Activated CD8-positive, alpha-beta memory T cell treated with anti-CD3 and anti-CD28 coated beads, Interleukin-2, amount 50 U/mL, for 48 hours (primary cell): ENCODE data around the gene VPS13D.
A peak's percentile ranks its signal among the peaks of the same experiment; 100 is the strongest.
"Not testable (repeated sequence)": the region's sequence is repeated elsewhere in the genome, so short reads cannot be mapped to it uniquely, and the experiment has no call there.

Source experiments
- DNase-seq: peaks from one replicate; pipeline ENCODE4 v3.0.0-alpha.2; 2020

VPS13D gene

GRCh38 chr1:12456979-12457378, 227.1 kb downstream of the VPS13D start:
- no peak for DNase-seq

- no peak for DNase-seq
Measured at GRCh38 chr1:12457771-12458170, 227.9 kb downstream of the VPS13D start.

- DNase-seq, result no peak
Measured at GRCh38 chr1:12458571-12458970, 228.7 kb downstream of the VPS13D start.

- DNase-seq, result no peak
Measured at GRCh38 chr1:12460121-12460520, 230.3 kb downstream of the VPS13D start.

GRCh38 chr1:12460911-12461621, 231.2 kb downstream of the VPS13D start:
- no peak for DNase-seq

GRCh38 chr1:12461754-12462153, 231.9 kb downstream of the VPS13D start:
- DNase-seq, result no peak

DNA sequence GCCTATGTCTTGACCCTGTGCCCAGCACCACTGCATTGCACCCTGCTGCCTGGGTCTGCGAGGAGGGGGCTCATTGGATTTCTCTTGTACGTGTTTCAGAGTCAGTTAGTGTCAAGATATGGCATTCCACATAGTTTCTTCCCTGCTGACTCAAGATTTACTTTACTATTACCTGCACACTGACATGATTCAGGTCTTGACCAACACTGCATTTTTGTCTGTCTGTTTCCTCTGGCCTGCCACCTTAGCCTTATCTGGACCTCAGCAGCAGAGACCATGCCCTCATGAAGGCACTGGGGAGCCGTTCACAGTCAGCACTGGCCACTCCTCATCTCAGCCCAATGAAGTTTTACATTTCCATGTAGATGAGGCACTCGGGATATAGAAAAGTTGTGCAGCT, 232.8 kb downstream of the VPS13D start:
- no peak for DNase-seq

- DNase-seq, result no peak
Measured at GRCh38 chr1:12464045-12464461, 234.2 kb downstream of the VPS13D start.

DNA sequence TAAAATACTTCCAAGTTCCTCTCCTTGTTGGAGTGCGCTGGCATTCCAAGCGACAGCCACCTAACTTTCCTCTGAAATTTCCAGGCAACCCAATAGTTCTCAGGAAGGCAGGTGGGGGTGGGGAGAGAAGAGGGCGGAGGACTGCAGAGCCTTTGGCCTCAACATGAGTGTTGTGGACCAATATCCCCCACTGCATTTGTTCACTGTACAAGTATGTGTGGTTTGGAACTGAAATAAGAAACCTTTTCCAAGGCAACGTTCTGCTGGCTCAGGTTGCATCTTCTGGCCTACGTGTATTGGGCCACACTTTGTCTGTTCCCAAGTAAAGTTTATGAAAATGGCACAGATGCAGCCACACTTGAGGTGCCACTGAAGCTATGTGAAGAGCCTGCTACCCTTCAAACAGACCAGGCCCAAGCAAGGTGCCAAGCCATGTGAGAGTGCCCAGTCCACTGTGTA, 234.8 kb downstream of the VPS13D start:
- DNase-seq, result no peak

DNA sequence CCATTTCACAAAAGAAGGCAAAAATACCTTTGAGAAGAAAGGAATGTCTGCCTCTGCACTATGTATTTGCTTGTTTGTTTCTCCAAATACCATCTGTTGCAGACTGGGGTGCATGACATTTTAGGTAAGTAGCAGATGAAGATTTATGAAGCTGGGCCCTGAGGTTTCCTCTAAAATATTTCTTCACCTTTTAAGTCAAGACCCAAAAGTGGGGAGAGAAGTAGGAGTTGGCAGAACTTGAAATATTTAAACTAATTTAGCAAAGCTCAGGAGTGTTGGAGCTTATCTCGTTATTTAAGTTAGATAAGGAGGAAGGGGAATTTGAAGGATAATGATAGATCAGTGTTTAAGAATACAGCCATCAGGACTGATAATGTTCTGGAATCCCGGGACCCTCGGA, 235.3 kb downstream of the VPS13D start:
- no peak for DNase-seq

GRCh38 chr1:12466816-12467215, 237.0 kb downstream of the VPS13D start:
- DNase-seq, result no peak

GRCh38 chr1:12467570-12468286, 237.9 kb downstream of the VPS13D start:
- DNase-seq, result no peak

- no peak for DNase-seq
Measured at GRCh38 chr1:12468323-12468722, 238.5 kb downstream of the VPS13D start.

DNA sequence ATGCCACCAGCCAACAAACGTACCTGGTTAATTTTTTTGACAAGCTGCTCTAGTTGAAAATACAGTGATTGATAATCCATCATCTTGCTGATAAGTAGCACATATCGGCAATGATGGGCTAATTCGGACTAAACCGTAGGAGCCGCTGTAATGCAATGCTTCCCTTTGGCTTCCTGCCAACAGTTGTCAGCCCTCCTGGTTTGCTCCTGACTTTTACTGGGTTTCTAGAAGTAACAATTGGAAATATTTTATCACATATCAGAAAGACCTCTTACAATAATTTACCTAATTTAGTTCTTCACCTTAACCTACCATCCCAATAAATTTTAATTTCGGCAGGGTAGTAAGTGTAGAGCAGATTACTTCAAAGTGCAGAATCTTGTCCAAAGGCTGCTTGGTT, 239.7 kb downstream of the VPS13D start:
- DNase-seq, result no peak

- no peak for DNase-seq
Measured at GRCh38 chr1:12469990-12470389, 240.2 kb downstream of the VPS13D start.

GRCh38 chr1:12470916-12471315, 241.1 kb downstream of the VPS13D start:
- not testable (repeated sequence) for DNase-seq

DNA sequence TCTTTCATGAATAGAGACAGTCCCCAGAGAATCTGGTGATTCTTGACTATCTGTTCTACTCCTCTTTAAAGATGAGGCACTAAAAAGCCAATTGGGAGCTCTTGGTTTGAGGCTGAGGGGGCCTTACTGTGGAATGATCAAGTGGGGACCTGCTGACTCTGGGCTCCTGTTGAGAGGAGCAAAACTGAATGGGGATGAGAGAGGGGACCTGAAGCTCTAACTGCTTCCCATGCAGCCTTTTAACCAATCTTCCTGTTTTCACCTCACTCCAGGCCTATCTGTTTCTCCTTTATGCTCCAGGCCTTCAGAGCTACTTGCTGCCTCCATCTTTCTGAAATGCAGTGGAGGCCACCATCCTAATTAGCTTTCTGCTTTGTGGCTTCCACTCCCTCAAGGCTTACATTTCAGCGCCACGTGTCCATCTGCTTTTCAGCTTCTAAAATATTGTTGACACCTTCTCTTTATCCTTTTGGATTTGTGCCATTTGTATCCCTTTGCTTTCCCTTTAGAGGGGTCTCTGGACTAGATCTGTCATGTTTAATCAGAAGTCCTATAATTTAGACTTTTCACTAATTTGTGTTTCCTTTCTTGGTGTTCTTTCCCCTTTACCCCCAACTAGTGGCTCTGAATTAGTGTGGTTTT, 242.4 kb downstream of the VPS13D start:
- no peak for DNase-seq

GRCh38 chr1:12472798-12473551, 243.1 kb downstream of the VPS13D start:
- DNase-seq, result peak; percentile 83

DNA sequence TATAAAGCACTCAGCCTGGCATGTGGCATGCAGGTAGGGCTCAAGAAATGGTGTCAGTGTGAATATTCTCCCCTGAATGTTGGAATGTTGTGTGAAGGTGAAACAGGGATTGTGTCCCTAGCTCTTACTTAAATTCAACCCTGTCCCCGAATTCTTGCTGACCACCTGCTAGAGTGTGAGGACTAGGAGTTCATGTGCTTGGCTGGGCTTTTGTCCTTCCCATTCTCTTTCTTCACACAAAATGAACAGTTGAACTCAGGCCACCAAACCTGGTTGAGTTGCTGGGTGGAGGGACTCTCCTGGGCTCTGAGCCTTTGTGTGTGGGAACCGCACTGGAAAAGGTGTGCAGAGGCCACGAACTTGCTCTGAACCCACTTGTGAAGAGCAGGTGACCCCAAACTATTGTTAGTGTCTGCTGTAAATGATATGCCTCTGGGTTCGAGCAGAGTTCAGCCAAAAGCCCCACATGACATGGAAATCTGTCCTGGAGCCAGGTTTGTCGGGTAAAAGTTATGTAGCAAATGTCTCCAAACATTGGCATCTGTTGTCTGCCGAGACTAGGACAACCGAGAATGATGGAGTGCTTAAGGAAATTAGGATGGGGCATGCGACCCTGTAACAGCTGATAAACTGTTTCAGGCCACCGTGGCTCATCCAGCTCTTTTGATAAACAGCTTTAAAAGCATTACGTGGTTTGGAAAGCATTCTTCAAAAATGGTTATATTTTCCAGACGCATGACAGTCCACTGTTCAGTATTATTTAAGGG, 243.9 kb downstream of the VPS13D start:
- no peak for DNase-seq

DNA sequence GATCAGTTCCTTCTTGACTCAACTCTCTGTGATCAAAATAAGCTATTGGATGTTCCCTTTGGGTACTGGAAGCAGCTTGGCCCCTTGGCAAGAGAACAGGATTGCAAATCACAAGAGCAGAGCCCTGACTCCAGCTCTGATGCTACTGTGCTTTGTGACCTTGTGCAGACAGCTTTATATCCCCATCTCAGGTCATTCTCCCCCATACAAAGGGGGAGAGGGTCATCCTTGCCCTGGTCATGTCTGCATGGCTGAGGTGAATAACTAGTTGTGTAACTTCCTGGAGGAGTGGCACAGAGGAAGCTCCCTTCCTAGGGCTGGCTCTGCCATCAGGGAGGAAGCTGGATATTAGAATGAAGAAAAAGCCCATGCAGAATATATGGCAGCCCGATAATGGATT, 245.3 kb downstream of the VPS13D start:
- DNase-seq, result no peak

GRCh38 chr1:12475530-12475934, 245.7 kb downstream of the VPS13D start:
- DNase-seq, result no peak

DNA sequence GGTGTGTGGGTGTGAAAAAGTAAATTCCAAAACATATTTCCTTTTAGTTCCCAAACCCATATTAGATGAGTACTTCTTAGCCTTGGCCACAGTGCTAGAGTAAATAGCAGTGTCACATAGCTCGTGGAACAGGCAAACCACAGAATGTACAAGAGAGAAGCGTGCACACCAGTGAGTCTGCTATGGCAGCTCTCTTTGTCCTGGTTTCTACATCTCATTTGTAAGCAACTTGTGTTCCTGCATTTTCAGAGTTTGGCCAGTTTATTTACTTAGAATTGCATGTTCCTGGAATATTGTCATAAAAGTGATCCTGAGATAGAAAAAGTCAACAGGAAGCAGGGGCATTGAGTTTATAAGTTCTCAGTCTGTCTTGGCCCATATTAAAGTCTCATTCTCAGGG, 246.1 kb downstream of the VPS13D start:
- DNase-seq, result no peak
